Activated CD4-positive, alpha-beta T cell treated with anti-CD3 and anti-CD28 coated beads, Interleukin-2, amount 50 U/mL, for 48 hours (primary cell): ENCODE measurements around the gene BAZ2A.
"Not testable (repeated sequence)": the region's sequence is repeated elsewhere in the genome, so short reads cannot be mapped to it uniquely, and the experiment has no call there.

Experiments
- DNase-seq, 2 experiments: peaks; one replicate each; pipeline ENCODE4 v3.0.0-alpha.2; 2020

The BAZ2A gene

GRCh38 chr12:56630180-56630632, at the start of gene BAZ2A:
Gene BAZ2A (minus strand): TSS chr12:56630326. CDS start chr12:56617530, 12,796 bp downstream.
- DNase-seq = peak; percentile 86 to 89

DNA sequence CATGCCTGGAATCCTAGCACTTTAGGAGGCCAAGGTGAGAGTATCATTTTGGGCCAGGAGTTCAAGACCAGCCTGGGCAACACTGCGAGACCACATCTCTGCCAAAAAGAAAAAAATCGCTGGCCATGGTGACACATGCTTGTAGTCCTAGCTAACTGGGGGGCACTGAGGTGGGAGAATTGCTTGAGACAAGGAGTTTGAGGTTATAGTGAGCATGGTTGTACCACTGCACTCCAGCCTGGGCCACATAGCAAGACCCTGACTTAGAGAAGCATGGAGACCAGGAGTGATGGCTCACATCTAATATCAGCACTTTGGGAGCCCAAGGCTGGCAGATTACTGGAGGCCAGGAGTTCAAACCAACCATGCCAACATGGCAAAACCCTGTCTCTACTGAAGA, 48.7 kb upstream of the BAZ2A start:
- DNase-seq = no peak

DNA sequence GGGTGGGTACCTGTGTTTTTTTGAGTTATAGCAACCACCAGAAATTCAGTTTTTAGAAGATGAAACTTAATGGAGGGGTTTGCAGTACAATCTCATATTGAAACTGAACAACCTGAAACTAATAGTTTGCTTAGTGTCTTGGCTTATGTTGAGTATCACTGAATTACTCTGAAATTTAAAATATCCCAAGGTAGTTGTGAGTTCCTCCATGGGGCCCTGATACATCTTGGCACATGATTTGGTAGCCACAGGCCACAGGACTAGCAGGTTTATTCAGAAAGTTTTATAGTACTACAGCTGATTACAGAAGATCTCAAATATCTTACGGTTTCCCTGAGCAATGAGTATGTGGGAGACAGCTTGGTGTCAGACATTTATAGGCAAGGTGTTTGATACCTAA, 47.6 kb upstream of the BAZ2A start:
- DNase-seq = peak in 1 of 2 experiments; percentile 32

DNA sequence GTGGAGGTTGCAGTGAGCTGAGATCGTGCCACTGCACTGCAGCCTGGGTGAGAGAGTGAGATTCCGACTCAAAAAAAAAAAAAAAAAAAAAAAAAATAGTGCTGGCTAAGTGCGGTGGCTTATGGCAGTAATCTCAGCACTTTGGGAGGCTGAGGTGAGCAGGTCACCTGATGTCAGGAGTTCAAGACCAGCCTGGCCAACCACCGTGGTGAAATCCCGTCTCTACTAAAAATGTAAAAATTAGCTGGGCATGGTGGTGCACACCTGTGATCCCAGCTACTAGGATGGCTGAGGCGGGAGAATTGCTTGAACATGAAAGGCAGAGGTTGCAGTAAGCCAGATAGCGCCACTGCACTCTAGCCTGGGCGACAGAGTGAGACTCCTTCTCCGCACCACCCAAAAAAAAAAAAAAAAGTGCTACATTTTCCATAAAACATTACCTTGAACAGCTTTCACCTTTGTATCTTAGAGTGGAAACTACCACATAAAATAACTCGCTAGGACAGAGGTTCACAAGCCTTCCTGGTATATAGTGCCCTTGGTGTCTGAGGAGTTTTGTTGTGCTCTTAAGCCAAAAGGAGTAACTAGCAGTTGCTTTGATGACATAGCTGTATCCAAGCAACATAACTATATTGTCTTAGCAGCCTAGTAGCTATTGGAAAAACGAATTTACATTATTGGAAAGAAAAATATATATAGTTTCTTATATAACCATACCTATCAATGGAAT, 46.9 kb upstream of the BAZ2A start:
- peak in 1 of 2 experiments; percentile 3 for DNase-seq

GRCh38 chr12:56671608-56672007, 41.5 kb upstream of the BAZ2A start:
- no peak for DNase-seq

GRCh38 chr12:56670836-56671235, 40.7 kb upstream of the BAZ2A start:
- DNase-seq = no peak

- no peak for DNase-seq
These were observed 38.0 kb upstream of the BAZ2A start for GRCh38 chr12:56668197-56668457.

DNA sequence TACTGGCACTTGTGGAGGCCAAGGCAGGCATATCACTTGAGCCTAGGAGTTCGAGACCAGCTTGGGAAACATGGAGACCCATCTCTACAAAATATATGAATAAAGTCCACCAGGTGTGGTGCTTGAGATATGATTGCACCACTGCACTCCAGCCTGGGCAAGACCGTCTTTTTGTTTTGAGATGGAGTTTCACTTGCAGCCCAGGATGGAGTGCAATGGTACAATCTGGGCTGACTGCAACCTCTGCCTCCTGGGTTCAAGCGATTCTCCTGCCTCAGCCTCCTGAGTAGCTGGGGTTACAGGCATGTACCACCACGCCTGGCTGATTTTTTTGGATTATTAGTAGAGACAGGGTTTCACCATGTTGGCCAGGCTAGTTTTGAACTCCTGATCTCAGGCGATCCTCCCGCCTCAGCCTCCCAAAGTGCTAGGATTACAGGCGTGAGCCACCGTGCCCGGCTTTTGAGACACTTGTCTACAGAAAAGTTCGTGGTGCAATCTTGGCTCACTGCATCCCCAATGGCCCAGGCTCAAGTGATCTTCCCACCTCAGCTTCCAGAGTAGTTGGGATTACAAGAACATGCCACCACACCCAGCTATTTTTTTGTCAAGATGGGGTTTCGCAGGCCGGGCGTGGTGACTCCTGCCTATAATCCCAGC, 32.0 kb upstream of the BAZ2A start:
- DNase-seq = no peak

DNA sequence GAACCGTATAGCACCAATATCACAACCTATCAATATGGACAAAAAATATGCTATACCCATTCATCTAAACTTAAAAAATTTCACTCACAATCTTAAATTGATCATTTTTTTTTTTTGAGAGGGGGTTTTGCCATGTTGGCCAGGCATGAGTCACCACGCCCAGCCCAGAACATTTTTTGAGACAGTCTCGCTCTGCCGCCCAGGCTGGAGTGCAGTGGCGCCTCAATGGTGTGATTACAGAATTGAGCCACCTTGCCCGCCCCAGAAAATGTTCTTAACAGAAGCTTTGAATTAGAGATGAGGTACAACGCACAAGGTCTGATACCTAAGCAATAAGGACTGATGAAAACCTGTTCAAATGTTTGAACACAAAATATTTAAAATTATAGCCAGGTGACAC, 31.4 kb upstream of the BAZ2A start:
- no peak for DNase-seq

GRCh38 chr12:56658921-56659320, 28.8 kb upstream of the BAZ2A start:
- no peak for DNase-seq

DNA sequence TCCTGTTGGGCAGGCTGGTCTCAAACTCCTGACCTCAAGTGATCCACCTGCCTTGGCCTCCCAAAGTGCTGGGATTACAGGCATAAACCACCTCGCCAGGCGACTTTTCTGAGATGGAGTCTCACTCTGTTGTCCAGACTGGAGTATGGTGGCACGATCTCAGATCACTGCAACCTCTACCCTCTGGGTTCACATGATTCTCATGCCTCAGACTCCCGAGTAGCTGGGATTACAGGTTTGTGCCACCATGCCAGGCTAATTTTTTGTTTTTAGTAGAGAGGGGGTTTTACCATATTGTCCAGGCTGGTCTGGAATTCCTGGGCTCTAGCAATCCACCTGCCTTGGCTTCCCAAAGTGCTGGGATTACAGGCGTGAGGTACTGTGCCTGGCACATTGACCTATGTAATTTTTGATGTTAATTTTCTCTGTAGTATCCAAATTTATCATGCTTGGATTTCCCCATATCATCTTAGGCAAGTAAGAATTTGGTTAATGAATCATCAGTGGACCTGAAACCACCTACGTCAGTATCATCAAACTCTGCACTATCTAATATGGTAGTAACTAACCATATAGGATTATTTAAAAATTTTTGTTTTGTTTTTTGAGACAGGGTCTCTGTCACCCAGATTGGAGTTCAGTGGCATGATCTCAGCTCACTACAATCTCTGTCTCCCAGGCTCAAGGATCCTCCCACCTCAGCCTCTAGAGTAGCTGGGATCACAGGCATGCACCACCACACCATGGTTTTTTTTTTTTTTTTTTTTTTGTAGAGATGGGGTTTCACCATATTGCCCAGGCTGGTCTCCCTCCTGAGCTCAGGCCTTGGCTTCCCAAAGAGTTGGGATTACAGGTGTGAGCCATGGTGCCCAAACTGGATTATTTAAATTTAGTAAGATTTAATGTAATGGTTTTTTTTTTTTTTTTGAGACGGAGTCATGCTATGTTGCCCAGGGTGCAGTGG, 27.6 kb upstream of the BAZ2A start:
- no peak for DNase-seq

- not testable (repeated sequence) for DNase-seq
These were observed 23.7 kb upstream of the BAZ2A start for GRCh38 chr12:56653781-56654180.

- not testable (repeated sequence) for DNase-seq
These were observed 17.9 kb upstream of the BAZ2A start for GRCh38 chr12:56648023-56648422.

GRCh38 chr12:56645717-56646446, 15.8 kb upstream of the BAZ2A start, which contains the start of gene ATP5F1B:
Gene ATP5F1B (minus strand): TSS chr12:56645984. CDS start chr12:56645963, 21 bp downstream.
- DNase-seq = peak; percentile 89 to 92

GRCh38 chr12:56645201-56645716, 15.1 kb upstream of the BAZ2A start:
- no peak for DNase-seq

DNA sequence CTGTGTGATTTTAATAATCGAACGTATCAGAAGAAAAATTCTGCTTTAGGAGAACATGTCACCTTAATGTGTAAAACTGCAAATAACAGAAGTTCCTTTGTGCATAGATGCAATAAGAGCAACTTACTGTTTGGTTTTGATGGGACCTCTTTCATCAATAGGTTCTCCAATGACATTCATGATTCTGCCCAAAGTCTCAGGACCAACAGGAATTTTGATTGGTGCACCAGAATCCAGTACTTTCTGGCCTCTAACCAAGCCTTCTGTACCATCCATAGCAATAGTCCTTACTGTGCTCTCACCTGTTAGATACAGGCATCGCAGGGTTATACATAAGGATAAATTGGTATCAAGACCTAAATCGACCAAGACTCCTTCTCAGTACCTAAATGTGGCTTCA, 14.5 kb upstream of the BAZ2A start:
- DNase-seq = no peak

DNA sequence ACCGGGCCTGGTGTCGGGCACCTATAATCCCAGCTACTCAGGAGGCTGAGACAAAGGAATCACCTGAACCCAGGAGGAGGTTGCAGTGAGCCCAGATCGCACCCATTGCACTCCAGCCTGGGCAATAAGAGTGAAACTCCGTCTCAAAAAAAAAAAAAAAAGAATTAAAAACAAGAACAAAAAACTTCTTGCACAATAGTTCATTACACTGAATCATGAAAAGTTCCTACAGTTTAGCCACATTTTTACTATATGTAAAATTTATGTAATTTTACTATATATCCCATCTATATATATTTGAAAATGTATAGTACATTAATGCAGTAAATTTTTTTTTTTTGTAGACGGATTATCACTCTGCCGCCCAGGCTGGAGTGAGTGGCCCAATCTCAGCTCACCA, 11.1 kb upstream of the BAZ2A start:
- no peak for DNase-seq

DNA sequence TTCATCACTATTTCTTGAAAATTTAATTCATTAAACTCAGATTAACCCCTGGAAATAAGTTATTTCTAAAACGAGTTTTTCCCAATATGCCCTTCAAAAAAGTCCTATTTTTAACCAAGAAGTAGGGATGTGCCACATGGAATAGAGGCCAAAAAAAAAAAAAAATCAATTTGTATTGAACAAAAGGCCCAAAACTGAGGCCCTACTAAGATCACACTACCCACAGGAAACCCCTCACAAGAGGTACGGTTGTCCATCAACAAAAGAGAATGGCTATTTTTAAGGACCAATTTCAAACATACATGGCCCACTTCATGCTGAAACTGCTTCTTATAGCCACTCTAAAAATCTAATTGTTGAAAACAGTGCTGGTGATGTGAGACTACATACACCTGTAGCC, 7.5 kb upstream of the BAZ2A start:
- DNase-seq = no peak

DNA sequence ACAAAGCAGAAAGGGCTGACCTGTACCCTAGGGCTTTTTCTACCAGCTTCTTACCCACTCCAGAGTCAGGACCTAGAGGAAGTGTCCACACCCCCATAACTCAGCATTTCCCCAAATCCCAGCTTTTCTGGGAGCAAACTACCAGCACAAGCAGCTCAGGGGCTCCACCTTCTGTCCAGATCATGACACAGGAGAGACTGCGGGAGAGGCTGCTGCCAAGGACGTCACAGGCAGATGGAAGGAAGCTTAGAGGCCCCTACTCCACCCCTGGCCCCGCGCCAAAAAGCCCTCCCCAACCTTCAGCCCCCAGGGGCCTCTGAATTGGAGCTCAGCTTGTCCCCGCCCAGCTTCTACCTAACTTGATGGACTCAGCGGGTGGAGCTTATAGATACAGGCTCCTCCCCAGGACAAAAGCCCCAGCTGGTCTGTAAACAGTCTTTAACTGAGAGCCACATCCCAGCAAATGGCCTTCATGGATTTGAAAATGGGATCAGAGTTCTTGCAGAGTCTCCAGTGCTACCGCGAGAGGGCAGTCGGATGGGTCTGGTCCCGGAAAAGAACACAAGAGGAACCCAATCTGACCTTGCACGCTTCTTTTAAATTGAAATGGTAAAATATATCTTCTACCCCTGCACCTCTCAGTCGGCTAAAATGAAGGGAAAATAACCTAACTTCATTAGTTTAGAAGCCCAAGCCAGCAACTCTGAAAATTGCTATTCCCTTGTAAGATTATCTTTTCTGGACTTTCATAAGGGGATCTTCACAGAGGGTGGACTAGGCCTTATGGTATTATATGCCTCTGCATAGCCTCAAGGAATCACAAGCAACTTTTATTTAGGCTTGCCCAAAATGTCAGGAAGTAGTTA, 6.8 kb upstream of the BAZ2A start:
- DNase-seq = peak; percentile 92 to 95

DNA sequence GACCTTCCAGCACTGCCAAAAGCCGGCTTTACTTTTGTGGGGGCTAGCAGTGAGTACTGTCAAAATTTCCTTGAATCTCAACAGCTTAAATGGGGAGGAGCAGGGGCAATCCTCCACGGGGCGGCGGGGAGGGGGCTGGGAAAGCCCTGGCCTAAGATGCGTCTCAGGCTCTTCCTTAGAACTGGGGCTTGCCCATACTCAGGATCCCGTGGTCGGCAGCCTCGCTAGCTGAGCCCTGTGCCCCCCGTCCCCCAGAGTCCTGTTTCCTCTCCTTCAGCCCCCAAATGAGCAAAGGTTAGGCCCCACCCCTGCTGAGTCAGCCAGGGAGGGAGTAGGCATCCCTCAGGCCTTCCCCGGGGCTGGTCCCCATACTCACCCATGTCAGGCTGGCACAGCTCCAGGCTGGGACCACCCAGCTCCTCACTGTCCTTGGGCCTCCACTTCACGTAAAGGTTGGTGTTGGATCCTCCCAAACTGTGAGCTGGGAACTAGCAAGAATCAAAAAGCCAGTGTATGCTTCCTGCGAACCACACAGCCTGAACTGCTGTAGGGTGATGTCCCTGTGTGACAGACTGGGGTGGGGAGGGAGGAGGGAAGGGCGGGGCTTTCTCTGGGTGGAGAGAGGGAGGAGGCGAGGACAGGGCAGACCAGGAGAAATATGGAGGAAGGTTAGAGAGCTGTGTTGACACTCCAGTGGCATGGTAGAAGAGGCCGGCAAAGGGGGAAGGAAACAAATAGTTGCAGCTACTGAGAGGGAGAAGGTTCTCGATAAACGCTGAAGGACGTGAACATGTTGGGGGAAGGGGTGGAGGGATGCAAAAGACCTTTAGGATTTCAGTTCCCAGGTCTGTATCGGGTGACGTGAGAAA, 5.9 kb upstream of the BAZ2A start:
- DNase-seq = peak; percentile 92
